Stomach (tissue), 4 donors: Measurements from ENCODE around the gene ATG9A.

ENCODE experiments used
- CTCF ChIP-seq, 7 experiments: fragments of 450-650 bp in 4 of 7; fragments of 200-600 bp in 3 of 7; sonication (generic) in 3 of 7; IDR thresholded peaks; one replicate each; pipeline ENCODE4 v1.5.1; 2016 to 2019; ENCODE audit warnings: antibody characterized with exemption in 7 of 7, control low read depth in 2 of 7, mild to moderate bottlenecking in 1 of 7
- POLR2AphosphoS5 ChIP-seq, 3 donors: sonication (generic); formaldehyde crosslinking; IDR thresholded peaks; one replicate each; pipeline ENCODE4 v1.6.1; 2016; ENCODE audit warnings: antibody characterized with exemption in 3 of 3

- TF ChIP-seq POLR2AphosphoS5 (IDR thresholded peaks at IDR 0.05) (peak in 2 of 3 donors; percentile 29 to 64), CTCF (IDR thresholded peaks at IDR 0.05) (peak in 6 of 7 experiments; percentile 63 to 99 (median 96))
Measured at GRCh38 chr2:219277703-219278654, 48.5 kb upstream of the ATG9A start.
